ENCODE measurements around the gene ADARB2.

ADARB2 gene

GRCh38 chr10:1736972-1737221, 428 bp downstream of the ADARB2 start:
- Histone ChIP-seq H3K4me3 (peak overlapping the region in 2 of 7 experiments; percentile 7 to 11), H3K27ac (no peak overlapping the region)

- H3K27ac ChIP-seq, result no peak overlapping the region
- no peak overlapping the region for H3K4me3 ChIP-seq
Measured at GRCh38 chr10:1736144-1736971, 967 bp downstream of the ADARB2 start.

GRCh38 chr10:1735562-1735961, 1.8 kb downstream of the ADARB2 start:
- Histone ChIP-seq H3K27ac (no peak overlapping the region), H3K4me3 (no peak overlapping the region)

- Histone ChIP-seq H3K27ac (no peak overlapping the region), H3K4me3 (no peak overlapping the region)
Measured at GRCh38 chr10:1734288-1734687, 3.0 kb downstream of the ADARB2 start.

- Histone ChIP-seq H3K4me3 (no peak overlapping the region), H3K27ac (no peak overlapping the region)
Measured at GRCh38 chr10:1733720-1734119, 3.6 kb downstream of the ADARB2 start.

- Histone ChIP-seq H3K27ac (no peak overlapping the region), H3K4me3 (no peak overlapping the region)
Measured at GRCh38 chr10:1732564-1732996, 4.7 kb downstream of the ADARB2 start.

GRCh38 chr10:1731592-1731991, 5.7 kb downstream of the ADARB2 start:
- no peak overlapping the region for H3K27ac ChIP-seq
- no peak overlapping the region for H3K4me3 ChIP-seq

- H3K27ac ChIP-seq, result no peak overlapping the region
- no peak overlapping the region for H3K4me3 ChIP-seq
Measured at GRCh38 chr10:1729751-1730150, 7.6 kb downstream of the ADARB2 start.

- no peak overlapping the region for H3K27ac ChIP-seq
- H3K4me3 ChIP-seq, result no peak overlapping the region
Measured at GRCh38 chr10:1726861-1727260, 10.5 kb downstream of the ADARB2 start.

GRCh38 chr10:1724921-1725488, 12.3 kb downstream of the ADARB2 start:
- Histone ChIP-seq H3K4me3 (no peak overlapping the region), H3K27ac (no peak overlapping the region)

- H3K4me3 ChIP-seq, result no peak overlapping the region
- no peak overlapping the region for H3K27ac ChIP-seq
Measured at GRCh38 chr10:1716839-1717238, 20.5 kb downstream of the ADARB2 start.

GRCh38 chr10:1715821-1716220, 21.5 kb downstream of the ADARB2 start:
- Histone ChIP-seq H3K27ac (no peak overlapping the region), H3K4me3 (no peak overlapping the region)

- no peak overlapping the region for H3K4me3 ChIP-seq
- no peak overlapping the region for H3K27ac ChIP-seq
Measured at GRCh38 chr10:1712944-1713671, 24.2 kb downstream of the ADARB2 start.

GRCh38 chr10:1712314-1712713, 25.0 kb downstream of the ADARB2 start:
- no peak overlapping the region for H3K27ac ChIP-seq
- H3K4me3 ChIP-seq, result no peak overlapping the region

GRCh38 chr10:1709161-1709560, 28.2 kb downstream of the ADARB2 start:
- H3K27ac ChIP-seq, result no peak overlapping the region
- H3K4me3 ChIP-seq, result no peak overlapping the region

- H3K4me3 ChIP-seq, result no peak overlapping the region
- no peak overlapping the region for H3K27ac ChIP-seq
Measured at GRCh38 chr10:1708746-1709145, 28.6 kb downstream of the ADARB2 start.

- H3K27ac ChIP-seq, result no peak overlapping the region
Measured at GRCh38 chr10:1706711-1707110, 30.6 kb downstream of the ADARB2 start.

GRCh38 chr10:1706256-1706655, 31.1 kb downstream of the ADARB2 start:
- H3K4me3 ChIP-seq, result no peak overlapping the region
- no peak overlapping the region for H3K27ac ChIP-seq

More at GRCh38 chr10:1706711-1707110, 30.6 kb downstream of the ADARB2 start:
- no peak overlapping the region for H3K4me3 ChIP-seq

GRCh38 chr10:1698185-1698584, 39.1 kb downstream of the ADARB2 start:
- no peak overlapping the region for H3K4me3 ChIP-seq
- H3K27ac ChIP-seq, result no peak overlapping the region

GRCh38 chr10:1696106-1696505, 41.2 kb downstream of the ADARB2 start:
- Histone ChIP-seq H3K27ac (no peak overlapping the region), H3K4me3 (no peak overlapping the region)

GRCh38 chr10:1690086-1690485, 47.2 kb downstream of the ADARB2 start:
- Histone ChIP-seq H3K27ac (no peak overlapping the region), H3K4me3 (no peak overlapping the region)
